Liver (tissue), 3 donors: Measurements from ENCODE around the gene ABCB9.

Source experiments
- CTCF ChIP-seq: fragments of 150-350 bp; IDR thresholded peaks from 2 replicates; pipeline ENCODE4 v1.5.1; 2017; ENCODE audit warnings: improper control_type of control experiment, low read depth, low read length; ENCODE audit not compliant: missing input control
- GABPA ChIP-seq, 2 donors: IDR thresholded peaks in 1 of 2; conservative IDR thresholded peaks in 1 of 2; 2 replicates each; pipeline ENCODE4 v1.6.1; 2016; ENCODE audit warnings: antibody characterized with exemption in 2 of 2, mild to moderate bottlenecking in 1 of 2, moderate library complexity in 1 of 2
- donor health status: healthy.
- donor health status: healthy.

- TF ChIP-seq CTCF (no peak), GABPA (IDR thresholded peaks at IDR 0.05 in 1 of 2, conservative IDR thresholded peaks at IDR 0.05 in 1 of 2) (no peak)
These were observed 12.3 kb upstream of the ABCB9 start for GRCh38 chr12:122978507-122978955.
